ENCODE results near the gene CYP4A11. TPM values are rescaled to one million over a fixed set of nuclear protein-coding genes. Genes with fewer than 3 reads are reported as not detected.
"Not testable (repeated sequence)": the region's sequence is repeated elsewhere in the genome, so short reads cannot be mapped to it uniquely, and the experiment has no call there.

The CYP4A11 gene
- polyA plus RNA-seq, 3 donors, result not detected

GRCh38 chr1:46937270-46937669 is 4.0 kb downstream of the CYP4A11 start:
- H3K27ac ChIP-seq (ENCODE audit: low read depth in 1 of 2, low read length in 2 of 2), result no peak overlapping the region
- intact Hi-C loops (cut with micrococcal nuclease), result no loop called here
- DNase-seq, result no peak
- H3K9me3 ChIP-seq (replicated peaks in 1 of 2; ENCODE audit: control insufficient read depth in 1 of 2, insufficient read depth in 1 of 2, low read length in 2 of 2), result no peaks in the 10 kb centered on the region
- TF ChIP-seq, protein P1, sequence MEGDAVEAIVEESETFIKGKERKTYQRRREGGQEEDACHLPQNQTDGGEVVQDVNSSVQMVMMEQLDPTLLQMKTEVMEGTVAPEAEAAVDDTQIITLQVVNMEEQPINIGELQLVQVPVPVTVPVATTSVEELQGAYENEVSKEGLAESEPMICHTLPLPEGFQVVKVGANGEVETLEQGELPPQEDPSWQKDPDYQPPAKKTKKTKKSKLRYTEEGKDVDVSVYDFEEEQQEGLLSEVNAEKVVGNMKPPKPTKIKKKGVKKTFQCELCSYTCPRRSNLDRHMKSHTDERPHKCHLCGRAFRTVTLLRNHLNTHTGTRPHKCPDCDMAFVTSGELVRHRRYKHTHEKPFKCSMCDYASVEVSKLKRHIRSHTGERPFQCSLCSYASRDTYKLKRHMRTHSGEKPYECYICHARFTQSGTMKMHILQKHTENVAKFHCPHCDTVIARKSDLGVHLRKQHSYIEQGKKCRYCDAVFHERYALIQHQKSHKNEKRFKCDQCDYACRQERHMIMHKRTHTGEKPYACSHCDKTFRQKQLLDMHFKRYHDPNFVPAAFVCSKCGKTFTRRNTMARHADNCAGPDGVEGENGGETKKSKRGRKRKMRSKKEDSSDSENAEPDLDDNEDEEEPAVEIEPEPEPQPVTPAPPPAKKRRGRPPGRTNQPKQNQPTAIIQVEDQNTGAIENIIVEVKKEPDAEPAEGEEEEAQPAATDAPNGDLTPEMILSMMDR (IDR thresholded peaks at IDR 0.05), result no peak
- H3K4me3 Mint-ChIP-seq, result no peak overlapping the region
- no peak overlapping the region for H3K4me2 ChIP-seq (replicated peaks; ENCODE audit: extremely low read depth, low read length, poor library complexity, severe bottlenecking)
- no peaks in the 10 kb centered on the region for H3K4me1 Mint-ChIP-seq
- no peak overlapping the region for H3K9ac ChIP-seq (ENCODE audit: insufficient read depth, low read length, poor library complexity, severe bottlenecking)
- H3K4me1 ChIP-seq (ENCODE audit: control insufficient read depth in 1 of 2, insufficient read depth in 2 of 2, low read length in 2 of 2), result no peaks in the 10 kb centered on the region
- H3K27ac Mint-ChIP-seq, result no peak overlapping the region
- peaks cover 0 to 6% (median 2%) of the 10 kb centered on the region in 3 donors for H3K27me3 Mint-ChIP-seq (ENCODE audit: low read depth in 3 of 3)
- no peaks in the 10 kb centered on the region for H4K20me1 ChIP-seq (ENCODE audit: insufficient read depth, low read length)
- H3K79me2 ChIP-seq (ENCODE audit: insufficient read depth, low read length), result no peaks in the 10 kb centered on the region
- H3K36me3 ChIP-seq (replicated peaks in 1 of 2; ENCODE audit: control insufficient read depth in 1 of 2, insufficient read depth in 2 of 2, low read length in 2 of 2), result no peaks in the 10 kb centered on the region
- WGBS (ENCODE audit: insufficient coverage), result no CpG with 5 or more reads among the region's 1 CpG
- no peak overlapping the region for H3K4me3 ChIP-seq (replicated peaks in 1 of 3; ENCODE audit: low read depth in 2 of 3, low read length in 3 of 3)
- H3K36me3 Mint-ChIP-seq, result no peaks in the 10 kb centered on the region
- no peak overlapping the region for H2AFZ ChIP-seq (ENCODE audit: insufficient read depth, low read depth, low read length, poor library complexity, severe bottlenecking)
- H3K27me3 ChIP-seq (ENCODE audit: control insufficient read depth in 2 of 2, insufficient read depth in 2 of 2, low read length in 2 of 2), result no peaks in the 10 kb centered on the region
- no peaks in the 10 kb centered on the region for H3K9me3 Mint-ChIP-seq

GRCh38 chr1:46936788-46937187 is 4.5 kb downstream of the CYP4A11 start:
- Histone ChIP-seq H3K36me3 (replicated peaks in 1 of 2; ENCODE audit: control insufficient read depth in 1 of 2, insufficient read depth in 2 of 2, low read length in 2 of 2) (no peaks in the 10 kb centered on the region), H3K4me1 (ENCODE audit: control insufficient read depth in 1 of 2, insufficient read depth in 2 of 2, low read length in 2 of 2) (no peaks in the 10 kb centered on the region), H3K9me3 (replicated peaks in 1 of 2; ENCODE audit: control insufficient read depth in 1 of 2, insufficient read depth in 1 of 2, low read length in 2 of 2) (no peaks in the 10 kb centered on the region), H3K9ac (ENCODE audit: insufficient read depth, low read length, poor library complexity, severe bottlenecking) (no peak overlapping the region), H3K79me2 (ENCODE audit: insufficient read depth, low read length) (no peaks in the 10 kb centered on the region), H2AFZ (ENCODE audit: insufficient read depth, low read depth, low read length, poor library complexity, severe bottlenecking) (no peak overlapping the region), H3K27me3 (ENCODE audit: control insufficient read depth in 2 of 2, insufficient read depth in 2 of 2, low read length in 2 of 2) (no peaks in the 10 kb centered on the region), H3K4me2 (replicated peaks; ENCODE audit: extremely low read depth, low read length, poor library complexity, severe bottlenecking) (no peak overlapping the region), H3K4me3 (replicated peaks in 1 of 3; ENCODE audit: low read depth in 2 of 3, low read length in 3 of 3) (no peak overlapping the region), H3K27ac (ENCODE audit: low read depth in 1 of 2, low read length in 2 of 2) (no peak overlapping the region), H4K20me1 (ENCODE audit: insufficient read depth, low read length) (no peaks in the 10 kb centered on the region)
- no peaks in the 10 kb centered on the region for H3K4me1 Mint-ChIP-seq
- TF ChIP-seq, protein P1 (IDR thresholded peaks at IDR 0.05), result no peak
- WGBS (ENCODE audit: insufficient coverage), result 62% methylated on average over 1 of the region's 1 CpG
- no peaks in the 10 kb centered on the region for H3K36me3 Mint-ChIP-seq
- H3K9me3 Mint-ChIP-seq, result no peaks in the 10 kb centered on the region
- H3K27ac Mint-ChIP-seq, result no peak overlapping the region
- intact Hi-C loops (cut with micrococcal nuclease), result no loop called here
- H3K27me3 Mint-ChIP-seq (ENCODE audit: low read depth in 3 of 3), result peaks cover 0 to 6% (median 2%) of the 10 kb centered on the region in 3 donors
- DNase-seq, result no peak
- H3K4me3 Mint-ChIP-seq, result no peak overlapping the region

- H3K4me3 ChIP-seq (replicated peaks in 1 of 3; ENCODE audit: low read depth in 2 of 3, low read length in 3 of 3); H3K9me3 ChIP-seq (replicated peaks in 1 of 2; ENCODE audit: control insufficient read depth in 1 of 2, insufficient read depth in 1 of 2, low read length in 2 of 2); H3K27ac Mint-ChIP-seq; H3K27ac ChIP-seq (ENCODE audit: low read depth in 1 of 2, low read length in 2 of 2); H3K9me3 Mint-ChIP-seq; H3K36me3 Mint-ChIP-seq; H3K27me3 Mint-ChIP-seq (ENCODE audit: low read depth in 3 of 3); intact Hi-C loops (cut with micrococcal nuclease); H3K9ac ChIP-seq (ENCODE audit: insufficient read depth, low read length, poor library complexity, severe bottlenecking); H3K27me3 ChIP-seq (ENCODE audit: control insufficient read depth in 2 of 2, insufficient read depth in 2 of 2, low read length in 2 of 2); H3K36me3 ChIP-seq (replicated peaks in 1 of 2; ENCODE audit: control insufficient read depth in 1 of 2, insufficient read depth in 2 of 2, low read length in 2 of 2); DNase-seq; H3K4me1 Mint-ChIP-seq; H2AFZ ChIP-seq (ENCODE audit: insufficient read depth, low read depth, low read length, poor library complexity, severe bottlenecking); H3K4me1 ChIP-seq (ENCODE audit: control insufficient read depth in 1 of 2, insufficient read depth in 2 of 2, low read length in 2 of 2); H3K79me2 ChIP-seq (ENCODE audit: insufficient read depth, low read length); H3K4me3 Mint-ChIP-seq; H4K20me1 ChIP-seq (ENCODE audit: insufficient read depth, low read length); H3K4me2 ChIP-seq (replicated peaks; ENCODE audit: extremely low read depth, low read length, poor library complexity, severe bottlenecking): not testable (repeated sequence)
- WGBS (ENCODE audit: insufficient coverage), result 23% methylated on average over 4 of the region's 8 CpGs
These were observed 6.4 kb downstream of the CYP4A11 start for GRCh38 chr1:46934852-46935251.
